ES-I3 (cell line): ENCODE results near the gene FKBP9.

Source experiments
- H3K36me3 ChIP-seq: 2 replicates; pipeline ENCODE4 v1.6.1; 2013; ENCODE audit warnings: mild to moderate bottlenecking, low read length, control low read depth, moderate library complexity; ENCODE audit not compliant: insufficient read depth
- H3K4me1 ChIP-seq: 2 replicates; pipeline ENCODE4 v1.6.1; 2013; ENCODE audit warnings: mild to moderate bottlenecking, control low read depth, low read length; ENCODE audit not compliant: insufficient read depth
- H3K9ac ChIP-seq: 2 replicates; pipeline ENCODE4 v1.6.1; 2013; ENCODE audit warnings: low read depth, mild to moderate bottlenecking, low read length, moderate library complexity
- H3K9me3 ChIP-seq: 2 replicates; pipeline ENCODE4 v1.6.1; 2013; ENCODE audit warnings: mild to moderate bottlenecking, low read length, moderate library complexity; ENCODE audit not compliant: control insufficient read depth, insufficient read depth

FKBP9 gene

DNA sequence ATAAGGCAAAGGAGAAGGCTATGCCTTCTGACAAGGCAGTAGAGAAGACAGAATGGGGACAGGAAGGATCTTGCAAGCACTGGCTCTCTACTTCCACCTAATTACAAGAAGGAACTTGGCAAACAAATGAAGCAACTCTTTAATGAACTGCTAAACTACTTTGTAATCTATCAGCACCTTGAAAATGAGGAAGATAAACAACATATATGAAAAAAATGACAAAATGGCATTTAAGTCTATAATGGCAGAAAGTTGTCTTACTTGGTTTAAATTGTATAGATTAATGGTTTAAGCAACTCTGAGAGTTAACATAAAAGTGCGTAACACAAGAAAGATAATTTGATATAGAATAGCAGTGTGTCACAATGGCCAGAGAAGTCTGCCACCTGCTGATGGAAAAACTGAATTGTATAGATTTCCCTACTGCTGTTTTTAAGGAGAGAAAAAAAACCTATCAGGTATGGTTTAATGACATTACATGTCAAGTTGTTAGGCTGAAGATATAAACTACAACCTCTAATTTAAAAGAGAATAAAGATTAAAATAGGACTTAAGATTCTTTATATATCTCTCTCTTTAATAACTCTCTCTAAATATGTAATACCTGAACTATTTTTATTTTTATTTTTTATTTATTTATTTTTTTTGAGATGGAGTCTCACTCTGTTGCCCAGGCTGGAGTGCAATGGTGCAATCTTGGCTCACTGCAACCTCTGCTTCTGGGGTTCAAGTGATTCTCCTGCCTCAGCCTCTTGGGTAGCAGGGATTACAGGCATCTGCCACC lies 93.5 kb downstream of the FKBP9 start:
- H3K36me3 ChIP-seq = no peaks in the 10 kb centered on the region
- no peaks in the 10 kb centered on the region for H3K4me1 ChIP-seq
- H3K9ac ChIP-seq = no peak overlapping the region
- no peaks in the 10 kb centered on the region for H3K9me3 ChIP-seq

GRCh38 chr7:33053721-33054120 lies 96.5 kb downstream of the FKBP9 start:
- H3K36me3 ChIP-seq = no peaks in the 10 kb centered on the region; the same call in 1 of the 2 replicates
- no peaks in the 10 kb centered on the region for H3K9me3 ChIP-seq
- H3K9ac ChIP-seq = no peak overlapping the region
- H3K4me1 ChIP-seq = no peaks in the 10 kb centered on the region

GRCh38 chr7:33054261-33054964 lies 97.2 kb downstream of the FKBP9 start:
- no peaks in the 10 kb centered on the region for H3K9me3 ChIP-seq
- no peak overlapping the region for H3K9ac ChIP-seq
- no peaks in the 10 kb centered on the region; the same call in 1 of the 2 replicates for H3K36me3 ChIP-seq
- H3K4me1 ChIP-seq = no peaks in the 10 kb centered on the region

- no peaks in the 10 kb centered on the region for H3K4me1 ChIP-seq
- H3K9ac ChIP-seq = no peak overlapping the region
- H3K9me3 ChIP-seq = no peaks in the 10 kb centered on the region
- no peaks in the 10 kb centered on the region; the same call in 1 of the 2 replicates for H3K36me3 ChIP-seq
These were observed 97.9 kb downstream of the FKBP9 start for GRCh38 chr7:33055158-33055557.
